SK-N-SH treated with all-trans-retinoic acid at 6 μM for 48 hours (cell line): Measurements from ENCODE around the gene CENPW.

Experiments used
- ATAC-seq: fragments of 200-7000 bp; cut with Tn5 transposase; 3 replicates; pipeline ENCODE4 v1.9.1; 2020; ENCODE audit warnings: mild to moderate bottlenecking, moderate library complexity
- BACH2 ChIP-seq: fragments of 250-450 bp; sonication (Bioruptor Pico); IDR thresholded peaks from 2 replicates; pipeline ENCODE4 v1.9.0; 2021; ENCODE audit warnings: mild to moderate bottlenecking, borderline replicate concordance
- CSDC2 ChIP-seq: fragments of 250-450 bp; sonication (Bioruptor Pico); IDR thresholded peaks from 2 replicates; pipeline ENCODE4 v1.5.0; 2020; ENCODE audit warnings: mild to moderate bottlenecking, moderate library complexity
- ESRRG ChIP-seq: fragments of 250-450 bp; sonication (Bioruptor Pico); IDR thresholded peaks from 2 replicates; pipeline ENCODE4 v1.6.1; 2021; ENCODE audit warnings: mild to moderate bottlenecking
- ISL1 ChIP-seq: fragments of 250-450 bp; sonication (Bioruptor Pico); IDR thresholded peaks from 2 replicates; pipeline ENCODE4 v2.1.2; 2022; ENCODE audit warnings: mild to moderate bottlenecking, moderate library complexity
- OSR1 ChIP-seq: fragments of 250-450 bp; sonication (Bioruptor Pico); IDR thresholded peaks from 2 replicates; pipeline ENCODE4 v1.8.0; 2022; ENCODE audit warnings: moderate library complexity, mild to moderate bottlenecking, inconsistent platforms
- PPARA ChIP-seq: fragments of 250-450 bp; sonication (Bioruptor Pico); IDR thresholded peaks from 2 replicates; pipeline ENCODE4 v1.5.0; 2020; ENCODE audit warnings: mild to moderate bottlenecking, borderline replicate concordance
- RARB ChIP-seq: fragments of 250-450 bp; sonication (Bioruptor Pico); IDR thresholded peaks from 2 replicates; pipeline ENCODE4 v1.8.0; 2021; ENCODE audit warnings: mild to moderate bottlenecking, moderate library complexity
- SNAI2 ChIP-seq: fragments of 250-450 bp; sonication (Bioruptor Pico); IDR thresholded peaks from 2 replicates; pipeline ENCODE4 v1.5.0; 2020; ENCODE audit warnings: mild to moderate bottlenecking, moderate library complexity
- TCF4 ChIP-seq: fragments of 250-450 bp; sonication (Bioruptor Pico); IDR thresholded peaks from 2 replicates; pipeline ENCODE4 v1.8.0; 2021; ENCODE audit warnings: mild to moderate bottlenecking, moderate library complexity, borderline replicate concordance
- TOX ChIP-seq: fragments of 250-450 bp; sonication (Bioruptor Pico); IDR thresholded peaks from 2 replicates; pipeline ENCODE4 v1.8.0; 2021; ENCODE audit warnings: mild to moderate bottlenecking, moderate library complexity, borderline replicate concordance
- TSHZ2 ChIP-seq: fragments of 250-450 bp; sonication (Bioruptor Pico); IDR thresholded peaks from 2 replicates; pipeline ENCODE4 v1.5.0; 2020; ENCODE audit warnings: mild to moderate bottlenecking, moderate library complexity
- ZC3H10 ChIP-seq: fragments of 250-450 bp; sonication (Bioruptor Pico); IDR thresholded peaks from 2 replicates; pipeline ENCODE4 v1.5.1; 2021; ENCODE audit warnings: mild to moderate bottlenecking, moderate library complexity
- ZFP3 ChIP-seq: fragments of 250-450 bp; sonication (Bioruptor Pico); IDR thresholded peaks from 2 replicates; pipeline ENCODE4 v1.5.0; 2020; ENCODE audit warnings: mild to moderate bottlenecking, moderate library complexity
- ZFP30 ChIP-seq: fragments of 450-650 bp; formaldehyde crosslinking; IDR thresholded peaks from 2 replicates; pipeline ENCODE4 v1.5.0; 2022; ENCODE audit warnings: mild to moderate bottlenecking, moderate library complexity
- ZNF565 ChIP-seq: fragments of 450-650 bp; formaldehyde crosslinking; conservative IDR thresholded peaks from 2 replicates; pipeline ENCODE4 v1.5.0; 2020; ENCODE audit warnings: low read depth, mild to moderate bottlenecking, moderate library complexity
- ZNF70 ChIP-seq: fragments of 450-650 bp; formaldehyde crosslinking; IDR thresholded peaks from 2 replicates; pipeline ENCODE4 v1.5.0; 2020; ENCODE audit warnings: mild to moderate bottlenecking, moderate library complexity
- TF ChIP-seq, protein P1 (sequence below): fragments of 250-450 bp; sonication (Bioruptor Pico); IDR thresholded peaks from 2 replicates; pipeline ENCODE4 v1.5.1; 2020; ENCODE audit warnings: low read depth, mild to moderate bottlenecking, moderate library complexity

CENPW gene

DNA sequence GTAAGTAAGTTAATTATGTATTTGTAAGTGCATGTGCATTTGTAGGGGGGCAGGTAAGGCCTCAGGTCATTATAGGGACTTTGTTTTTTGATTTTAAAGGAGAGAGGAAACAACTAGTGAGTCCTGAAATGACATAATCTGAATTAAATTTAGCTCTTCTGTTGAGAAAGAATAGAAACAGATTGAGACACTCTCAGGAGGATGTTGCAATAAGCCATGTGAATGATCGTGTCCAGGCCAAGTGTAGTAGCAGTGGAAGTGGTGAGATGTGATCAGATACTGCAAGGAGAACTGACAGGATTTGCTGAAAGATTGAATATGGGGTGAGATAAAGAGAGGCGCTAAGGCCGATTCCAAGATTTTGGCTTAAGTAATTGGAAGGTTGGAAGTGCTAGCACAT lies 2.6 kb upstream of the CENPW start:
- TF ChIP-seq ZNF565 (no peak), SNAI2 (CRISPR knock-in tag) (no peak), ESRRG (CRISPR knock-in tag) (no peak), RARB (CRISPR knock-in tag) (no peak), TOX (CRISPR knock-in tag) (no peak), ZNF70 (CRISPR knock-in tag) (no peak), PPARA (CRISPR knock-in tag) (no peak), BACH2 (CRISPR knock-in tag) (no peak), ISL1 (CRISPR knock-in tag) (no peak), TSHZ2 (no peak)
- TF ChIP-seq, protein P1, sequence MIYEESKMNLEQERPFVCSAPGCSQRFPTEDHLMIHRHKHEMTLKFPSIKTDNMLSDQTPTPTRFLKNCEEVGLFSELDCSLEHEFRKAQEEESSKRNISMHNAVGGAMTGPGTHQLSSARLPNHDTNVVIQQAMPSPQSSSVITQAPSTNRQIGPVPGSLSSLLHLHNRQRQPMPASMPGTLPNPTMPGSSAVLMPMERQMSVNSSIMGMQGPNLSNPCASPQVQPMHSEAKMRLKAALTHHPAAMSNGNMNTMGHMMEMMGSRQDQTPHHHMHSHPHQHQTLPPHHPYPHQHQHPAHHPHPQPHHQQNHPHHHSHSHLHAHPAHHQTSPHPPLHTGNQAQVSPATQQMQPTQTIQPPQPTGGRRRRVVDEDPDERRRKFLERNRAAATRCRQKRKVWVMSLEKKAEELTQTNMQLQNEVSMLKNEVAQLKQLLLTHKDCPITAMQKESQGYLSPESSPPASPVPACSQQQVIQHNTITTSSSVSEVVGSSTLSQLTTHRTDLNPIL (CRISPR knock-in tag) = no peak

GRCh38 chr6:126341126-126341525 lies 1.2 kb downstream of the CENPW start:
- TF ChIP-seq PPARA (CRISPR knock-in tag) = no peak
- no peak for TF ChIP-seq TSHZ2
- TF ChIP-seq ZFP3 (CRISPR knock-in tag) = no peak
- TF ChIP-seq TCF4 = no peak
- ATAC-seq = no peak

More for the DNA sequence above, 2.6 kb upstream of the CENPW start:
- ATAC-seq = no peak

- ATAC-seq = no peak
Measured at GRCh38 chr6:126344181-126344580, 4.3 kb downstream of the CENPW start.

GRCh38 chr6:126351960-126352359 lies 12.0 kb downstream of the CENPW start:
- no peak for ATAC-seq
- TF ChIP-seq BACH2 (CRISPR knock-in tag) (no peak), ZFP30 (no peak), CSDC2 (CRISPR knock-in tag) (no peak), TSHZ2 (no peak), ESRRG (CRISPR knock-in tag) (no peak), ISL1 (CRISPR knock-in tag) (no peak), TCF4 (no peak), ZFP3 (CRISPR knock-in tag) (no peak)
- TF ChIP-seq, protein P1 (CRISPR knock-in tag) = no peak

More at GRCh38 chr6:126344181-126344580, 4.3 kb downstream of the CENPW start:
- no peak for TF ChIP-seq TOX (CRISPR knock-in tag)
- TF ChIP-seq ZFP30 = no peak
- TF ChIP-seq ISL1 (CRISPR knock-in tag) = no peak
- no peak for TF ChIP-seq OSR1 (CRISPR knock-in tag)
- no peak for TF ChIP-seq PPARA (CRISPR knock-in tag)
- TF ChIP-seq ZC3H10 (CRISPR knock-in tag) = no peak
- no peak for TF ChIP-seq TSHZ2
